HG03565 (cell line): ENCODE measurements around the gene OR10G2.
"Not testable (repeated sequence)": the region's sequence is repeated elsewhere in the genome, so short reads cannot be mapped to it uniquely, and the experiment has no call there.

Experiments
- ATAC-seq: cut with Tn5 transposase; IDR thresholded peaks from one replicate; pipeline ENCODE4 v1.9.1; 2021; ENCODE audit warnings: mild to moderate bottlenecking, moderate library complexity; ENCODE audit not compliant: unreplicated experiment

The OR10G2 gene

GRCh38 chr14:21634840-21635239 lies at the start of gene OR10G2:
OR10G2 (minus strand) TSS chr14:21634940; CDS start chr14:21634842, 98 bp downstream.
- no peak for ATAC-seq

GRCh38 chr14:21680072-21680471 lies 45.3 kb upstream of the OR10G2 start:
- no peak for ATAC-seq

- no peak for ATAC-seq
These were observed 40.8 kb upstream of the OR10G2 start for GRCh38 chr14:21675566-21675965.

GRCh38 chr14:21673718-21674117 lies 39.0 kb upstream of the OR10G2 start, which contains the start of gene OR4E1:
OR4E1 (minus strand) TSS chr14:21673818; CDS start chr14:21670935, 2,883 bp downstream.
- ATAC-seq = no peak

GRCh38 chr14:21672116-21672515 lies 37.4 kb upstream of the OR10G2 start:
- no peak for ATAC-seq

- ATAC-seq = no peak
These were observed 36.6 kb upstream of the OR10G2 start for GRCh38 chr14:21671371-21671770.

GRCh38 chr14:21669284-21669683 lies 34.5 kb upstream of the OR10G2 start:
- ATAC-seq = no peak

GRCh38 chr14:21668377-21668776 lies 33.6 kb upstream of the OR10G2 start:
- no peak for ATAC-seq

- no peak for ATAC-seq
These were observed 22.2 kb upstream of the OR10G2 start for GRCh38 chr14:21656980-21657379.

GRCh38 chr14:21654215-21654614 lies 19.5 kb upstream of the OR10G2 start:
- ATAC-seq = no peak

GRCh38 chr14:21653331-21653885 lies 18.7 kb upstream of the OR10G2 start, which contains the start of gene OR4E2:
OR4E2 (plus strand) TSS chr14:21653835; CDS start chr14:21665083, 11,248 bp downstream.
- no peak for ATAC-seq

- no peak for ATAC-seq
These were observed 17.6 kb upstream of the OR10G2 start for GRCh38 chr14:21652209-21652808.

- no peak for ATAC-seq
These were observed 12.6 kb upstream of the OR10G2 start for GRCh38 chr14:21647380-21647779.

- ATAC-seq = no peak
These were observed 8.7 kb upstream of the OR10G2 start for GRCh38 chr14:21643407-21643806.

GRCh38 chr14:21642683-21643082 lies 7.9 kb upstream of the OR10G2 start:
- ATAC-seq = no peak

- no peak for ATAC-seq
These were observed 3.7 kb downstream of the OR10G2 start for GRCh38 chr14:21631084-21631483.

- ATAC-seq = not testable (repeated sequence)
These were observed 4.2 kb downstream of the OR10G2 start for GRCh38 chr14:21630503-21630902.

- no peak for ATAC-seq
These were observed 8.1 kb downstream of the OR10G2 start for GRCh38 chr14:21626491-21627230.

- no peak for ATAC-seq
These were observed 17.1 kb downstream of the OR10G2 start for GRCh38 chr14:21617614-21618013.

GRCh38 chr14:21614240-21614639 lies 20.5 kb downstream of the OR10G2 start:
- ATAC-seq = no peak

GRCh38 chr14:21612324-21612723 lies 22.4 kb downstream of the OR10G2 start:
- no peak for ATAC-seq

GRCh38 chr14:21602181-21602580 lies 32.6 kb downstream of the OR10G2 start:
- ATAC-seq = not testable (repeated sequence)
